ENCODE measurements around the gene FAN1. TPM values are rescaled to one million over a fixed set of nuclear protein-coding genes. Genes with fewer than 3 reads are reported as not detected.

Gene FAN1
- total and polyA plus RNA-seq, 4 donors, result 7.3 to 23.0 (median 11.3) TPM

- Histone ChIP-seq H3K9me3 (ENCODE audit: control insufficient read depth in 4 of 4, insufficient read depth in 3 of 4, low read length in 3 of 4) (no peaks in the 10 kb centered on the region), H3K4me1 (ENCODE audit: control insufficient read depth in 5 of 5, insufficient read depth in 5 of 5, low read length in 5 of 5) (peaks cover 0 to 12% (median 3%) of the 10 kb centered on the region in 5 donors), H3K4me3 (no peak overlapping the region), H3K27me3 (ENCODE audit: control insufficient read depth in 3 of 3, insufficient read depth in 3 of 3, low read length in 2 of 3) (no peaks in the 10 kb centered on the region), H3K9ac (ENCODE audit: insufficient read depth in 1 of 2, low read length in 2 of 2) (no peak overlapping the region), H3K27ac (ENCODE audit: low read depth in 1 of 2, low read length in 1 of 2) (no peak overlapping the region), H3K36me3 (ENCODE audit: control insufficient read depth in 4 of 4, insufficient read depth in 4 of 4, low read length in 4 of 4) (peaks cover 4 to 12% (median 5%) of the 10 kb centered on the region in 4 donors)
- WGBS, 2 donors, result 95 to 96% methylated on average over 5 of the region's 5 CpGs
- DNase-seq (no peak), ATAC-seq (ENCODE audit: insufficient read depth, low FRiP score) (no peak)
- TF ChIP-seq CTCF (IDR thresholded peaks at IDR 0.05; ENCODE audit: control extremely low read depth, extremely low read depth), result no peak
These were observed 1.1 kb downstream of the FAN1 start for GRCh38 chr15:30904812-30905211.

- Histone ChIP-seq H3K4me1 (ENCODE audit: control insufficient read depth in 5 of 5, insufficient read depth in 5 of 5, low read length in 5 of 5) (peaks cover 0 to 12% (median 3%) of the 10 kb centered on the region in 5 donors), H3K4me3 (no peak overlapping the region), H3K36me3 (ENCODE audit: control insufficient read depth in 4 of 4, insufficient read depth in 4 of 4, low read length in 4 of 4) (peaks cover 5 to 14% (median 9%) of the 10 kb centered on the region in 4 donors), H3K9me3 (ENCODE audit: control insufficient read depth in 4 of 4, insufficient read depth in 3 of 4, low read length in 3 of 4) (no peaks in the 10 kb centered on the region), H3K9ac (ENCODE audit: insufficient read depth in 1 of 2, low read length in 2 of 2) (no peak overlapping the region), H3K27me3 (ENCODE audit: control insufficient read depth in 3 of 3, insufficient read depth in 3 of 3, low read length in 2 of 3) (no peaks in the 10 kb centered on the region), H3K27ac (ENCODE audit: low read depth in 1 of 2, low read length in 1 of 2) (no peak overlapping the region)
- no peak for TF ChIP-seq CTCF (IDR thresholded peaks at IDR 0.05; ENCODE audit: control extremely low read depth, extremely low read depth)
- no peak for DNase-seq
- 87 to 88% methylated on average over 5 of the region's 5 CpGs for WGBS, 2 donors
- no peak for ATAC-seq (ENCODE audit: insufficient read depth, low FRiP score)
These were observed 2.1 kb downstream of the FAN1 start for GRCh38 chr15:30905821-30906220.

GRCh38 chr15:30906366-30906765, 2.7 kb downstream of the FAN1 start:
- no peak overlapping the region for H3K4me3 ChIP-seq
- no peak for DNase-seq
- WGBS, 2 donors, result 80 to 85% methylated on average over 4 of the region's 4 CpGs

More at GRCh38 chr15:30906366-30906765, 2.7 kb downstream of the FAN1 start:
- no peaks in the 10 kb centered on the region for H3K27me3 ChIP-seq (ENCODE audit: control insufficient read depth in 3 of 3, insufficient read depth in 3 of 3, low read length in 2 of 3)
- no peaks in the 10 kb centered on the region for H3K9me3 ChIP-seq (ENCODE audit: control insufficient read depth in 4 of 4, insufficient read depth in 3 of 4, low read length in 3 of 4)
- no peak overlapping the region for H3K27ac ChIP-seq (ENCODE audit: low read depth in 1 of 2, low read length in 1 of 2)
- TF ChIP-seq CTCF (IDR thresholded peaks at IDR 0.05; ENCODE audit: control extremely low read depth, extremely low read depth), result no peak
- no peak for ATAC-seq (ENCODE audit: insufficient read depth, low FRiP score)
- H3K9ac ChIP-seq (ENCODE audit: insufficient read depth in 1 of 2, low read length in 2 of 2), result no peak overlapping the region
- H3K36me3 ChIP-seq (ENCODE audit: control insufficient read depth in 4 of 4, insufficient read depth in 4 of 4, low read length in 4 of 4), result peaks cover 5 to 14% (median 9%) of the 10 kb centered on the region in 4 donors
- H3K4me1 ChIP-seq (ENCODE audit: control insufficient read depth in 5 of 5, insufficient read depth in 5 of 5, low read length in 5 of 5), result peaks cover 0 to 12% (median 3%) of the 10 kb centered on the region in 5 donors
